ENCODE results near the gene SCYL2. TPM values are rescaled to one million over a fixed set of nuclear protein-coding genes. Genes with fewer than 3 reads are reported as not detected.

SCYL2 gene
- total RNA-seq, 2 experiments from 2014 or later, result 37.5 to 40.8 TPM

- POLR2A ChIA-PET, result no interaction called here
- no peak for TF ChIP-seq CTCF (IDR thresholded peaks at IDR 0.05)
- no peaks in the 10 kb centered on the region for H3K36me3 ChIP-seq (ENCODE audit: insufficient read depth, low read length)
- no peak overlapping the region for H3K27ac ChIP-seq (ENCODE audit: low read depth in 1 of 2, low read length in 2 of 2)
- H3K27me3 ChIP-seq (ENCODE audit: control insufficient read depth in 1 of 2, insufficient read depth in 2 of 2, low read length in 2 of 2), result no peaks in the 10 kb centered on the region
- H3K4me3 Mint-ChIP-seq, result no peak overlapping the region
- CTCF ChIA-PET, result no interaction called here
- DNase-seq (no peak), ATAC-seq (ENCODE audit: poor library complexity) (no peak)
- no peaks in the 10 kb centered on the region for H3K4me1 Mint-ChIP-seq (ENCODE audit: low read depth)
- no peak overlapping the region for H3K4me3 ChIP-seq (ENCODE audit: low read length)
- intact Hi-C loops (cut with DNase I, micrococcal nuclease), result no loop called here
- no peaks in the 10 kb centered on the region for H3K9me3 ChIP-seq (ENCODE audit: control insufficient read depth in 1 of 2, insufficient read depth in 1 of 2, low read length in 2 of 2)
- no peaks in the 10 kb centered on the region for H3K4me1 ChIP-seq (ENCODE audit: insufficient read depth, low read length)
- H3K27me3 Mint-ChIP-seq, result no peaks in the 10 kb centered on the region
- no peaks in the 10 kb centered on the region for H3K9me3 Mint-ChIP-seq
- no peak overlapping the region for H3K27ac Mint-ChIP-seq
- no peaks in the 10 kb centered on the region for H3K36me3 Mint-ChIP-seq (ENCODE audit: low read depth)
These were observed 18.1 kb upstream of the SCYL2 start for GRCh38 chr12:100248886-100249285.

- DNase-seq, result no peak
- Mint-ChIP-seq H3K27ac (no peak overlapping the region), H3K4me3 (no peak overlapping the region), H3K9me3 (no peaks in the 10 kb centered on the region), H3K4me1 (ENCODE audit: low read depth) (no peaks in the 10 kb centered on the region), H3K36me3 (ENCODE audit: low read depth) (no peaks in the 10 kb centered on the region), H3K27me3 (no peaks in the 10 kb centered on the region)
- intact Hi-C loops (cut with DNase I, micrococcal nuclease), result no loop called here
- Histone ChIP-seq H3K4me1 (ENCODE audit: insufficient read depth, low read length) (no peaks in the 10 kb centered on the region), H3K27ac (ENCODE audit: low read depth in 1 of 2, low read length in 2 of 2) (no peak overlapping the region), H3K27me3 (ENCODE audit: control insufficient read depth in 1 of 2, insufficient read depth in 2 of 2, low read length in 2 of 2) (no peaks in the 10 kb centered on the region), H3K9me3 (ENCODE audit: control insufficient read depth in 1 of 2, insufficient read depth in 1 of 2, low read length in 2 of 2) (no peaks in the 10 kb centered on the region), H3K4me3 (ENCODE audit: low read length) (no peak overlapping the region), H3K36me3 (ENCODE audit: insufficient read depth, low read length) (no peaks in the 10 kb centered on the region)
- POLR2A ChIA-PET, result no interaction called here
- no peak for ATAC-seq (ENCODE audit: poor library complexity)
- CTCF ChIA-PET, result no interaction called here
- no peak for TF ChIP-seq CTCF (IDR thresholded peaks at IDR 0.05)
These were observed 17.0 kb upstream of the SCYL2 start for GRCh38 chr12:100249941-100250340.

- Mint-ChIP-seq H3K4me3 (no peak overlapping the region), H3K27me3 (no peaks in the 10 kb centered on the region), H3K9me3 (no peaks in the 10 kb centered on the region), H3K27ac (no peak overlapping the region), H3K36me3 (ENCODE audit: low read depth) (no peaks in the 10 kb centered on the region), H3K4me1 (ENCODE audit: low read depth) (no peaks in the 10 kb centered on the region)
- DNase-seq, result no peak
- intact Hi-C loops (cut with DNase I, micrococcal nuclease), result no loop called here
- ChIA-PET POLR2A (no interaction called here), CTCF (no interaction called here)
- TF ChIP-seq CTCF (IDR thresholded peaks at IDR 0.05), result no peak
- no peaks in the 10 kb centered on the region for H3K27me3 ChIP-seq (ENCODE audit: control insufficient read depth in 1 of 2, insufficient read depth in 2 of 2, low read length in 2 of 2)
- no peak for ATAC-seq (ENCODE audit: poor library complexity)
- H3K9me3 ChIP-seq (ENCODE audit: control insufficient read depth in 1 of 2, insufficient read depth in 1 of 2, low read length in 2 of 2), result no peaks in the 10 kb centered on the region
- no peak overlapping the region for H3K27ac ChIP-seq (ENCODE audit: low read depth in 1 of 2, low read length in 2 of 2)
- no peaks in the 10 kb centered on the region for H3K36me3 ChIP-seq (ENCODE audit: insufficient read depth, low read length)
- no peak overlapping the region for H3K4me3 ChIP-seq (ENCODE audit: low read length)
- H3K4me1 ChIP-seq (ENCODE audit: insufficient read depth, low read length), result no peaks in the 10 kb centered on the region
These were observed 15.1 kb upstream of the SCYL2 start for GRCh38 chr12:100251917-100252316.

Data from CD4-positive, alpha-beta T cell (primary cell).